ENCODE results near the gene SLC17A2. TPM values are rescaled to one million over a fixed set of nuclear protein-coding genes. Genes with fewer than 3 reads are reported as not detected.

SLC17A2 gene
- total RNA-seq, 1 donor from 2014 or later = not detected

DNA sequence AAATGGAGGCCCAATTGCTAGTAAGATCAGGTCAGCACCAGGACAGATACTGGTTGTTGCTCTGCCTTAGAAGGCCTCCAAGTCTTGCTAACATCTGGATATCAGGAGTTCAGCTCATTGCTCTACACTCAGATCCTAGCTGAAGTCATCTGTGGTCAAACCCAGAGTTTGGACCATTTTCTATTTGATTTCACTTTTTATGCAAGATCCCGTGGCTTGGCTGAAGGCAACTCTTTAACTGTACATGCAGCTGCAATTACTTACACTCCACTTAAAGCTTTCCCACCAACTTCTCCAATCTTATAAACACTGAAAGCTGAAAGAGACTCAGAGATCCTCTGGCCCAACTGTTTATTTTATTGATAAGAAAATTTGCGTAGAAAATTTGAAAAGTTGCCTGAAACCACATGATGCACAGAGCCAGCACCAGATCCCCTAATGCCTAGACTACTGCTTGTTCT is 2.7 kb downstream of the SLC17A2 start:
- DNase-seq = no peak
- intact Hi-C loops (cut with DNase I) = no loop called here
- no peak for ATAC-seq (ENCODE audit: poor library complexity)

- intact Hi-C loops (cut with DNase I) = no loop called here
- ATAC-seq (ENCODE audit: poor library complexity) = no peak
- DNase-seq = no peak
Observed at GRCh38 chr6:25927178-25927577, 3.3 kb downstream of the SLC17A2 start.

DNA sequence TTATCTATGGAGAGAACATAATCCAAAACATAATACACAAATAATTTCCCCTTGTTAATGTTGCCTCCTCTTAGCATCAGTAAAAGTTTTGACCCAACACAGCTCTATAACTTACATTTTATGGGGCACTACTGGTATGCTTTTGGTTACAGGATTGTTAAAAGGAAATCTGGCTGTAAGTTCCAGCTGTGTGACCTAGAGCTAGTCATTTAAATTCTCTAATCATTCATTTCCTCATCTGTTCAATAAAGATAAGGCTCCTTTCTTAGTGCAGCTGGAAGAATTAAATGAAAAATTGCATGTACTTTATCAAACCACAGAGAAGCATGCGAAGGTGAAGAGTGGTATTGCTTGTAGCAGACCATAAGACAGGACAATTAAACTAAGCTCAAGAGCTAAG is 4.6 kb downstream of the SLC17A2 start:
- ATAC-seq (ENCODE audit: poor library complexity) (no peak), DNase-seq (no peak)
- intact Hi-C loops (cut with DNase I) = no loop called here

DNA sequence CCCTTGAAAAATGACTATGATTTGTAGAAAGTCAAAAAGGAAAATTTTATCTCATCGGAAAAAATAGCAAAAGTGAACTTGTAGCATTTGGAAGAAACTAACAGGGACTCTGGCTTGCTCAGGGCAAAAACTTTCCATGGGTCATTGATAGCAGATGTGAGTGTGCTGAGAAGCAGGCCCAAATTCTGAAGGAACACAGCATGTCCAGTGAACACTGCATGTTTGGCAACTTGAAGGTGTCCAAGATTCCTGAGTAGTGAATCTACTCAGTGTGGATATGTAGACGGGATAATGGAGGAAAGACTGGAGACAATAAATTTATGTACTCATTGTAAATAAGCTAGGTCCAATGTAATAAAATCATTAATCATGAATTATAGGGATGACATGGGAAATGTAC is 8.2 kb downstream of the SLC17A2 start:
- ATAC-seq (ENCODE audit: poor library complexity) = no peak

GRCh38 chr6:25921525-25922203 is 8.8 kb downstream of the SLC17A2 start:
- no peak for DNase-seq
- no peak for ATAC-seq (ENCODE audit: poor library complexity)
- intact Hi-C loops (cut with DNase I) = no loop called here

More for the DNA sequence above, 8.2 kb downstream of the SLC17A2 start:
- intact Hi-C loops (cut with DNase I) = no loop called here
- DNase-seq = no peak

DNA sequence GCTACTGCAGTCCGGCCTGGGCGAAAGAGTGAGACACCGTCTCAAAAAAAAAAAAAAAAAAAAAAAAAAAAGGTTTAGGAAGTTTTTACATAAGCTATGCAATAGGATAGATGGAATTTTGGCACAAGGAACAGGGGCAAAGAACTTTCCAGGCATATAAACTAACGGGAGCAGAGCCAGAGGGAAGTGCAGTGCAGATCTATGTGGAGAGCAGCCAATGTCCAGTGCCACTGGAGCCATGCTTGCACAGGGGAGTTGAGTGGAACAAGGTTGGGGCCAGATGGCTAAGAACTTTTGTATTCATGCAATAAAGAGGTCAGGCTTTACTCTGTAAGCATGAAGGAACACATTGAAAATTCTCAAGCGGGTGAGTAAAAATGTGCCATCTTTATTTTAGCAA is 10.8 kb downstream of the SLC17A2 start:
- ATAC-seq (ENCODE audit: poor library complexity) (no peak), DNase-seq (no peak)
- intact Hi-C loops (cut with DNase I) = no loop called here

GRCh38 chr6:25918083-25918683 is 12.3 kb downstream of the SLC17A2 start:
- no peak for ATAC-seq (ENCODE audit: poor library complexity)

GRCh38 chr6:25916789-25917490 is 13.6 kb downstream of the SLC17A2 start:
- intact Hi-C loops (cut with DNase I) = no loop called here
- ATAC-seq (ENCODE audit: poor library complexity) = no peak
- no peak for DNase-seq

More at GRCh38 chr6:25918083-25918683, 12.3 kb downstream of the SLC17A2 start:
- DNase-seq = no peak
- intact Hi-C loops (cut with DNase I) = no loop called here

- ATAC-seq (ENCODE audit: poor library complexity) (no peak), DNase-seq (no peak)
Observed at GRCh38 chr6:25916330-25916729, 14.2 kb downstream of the SLC17A2 start.

DNA sequence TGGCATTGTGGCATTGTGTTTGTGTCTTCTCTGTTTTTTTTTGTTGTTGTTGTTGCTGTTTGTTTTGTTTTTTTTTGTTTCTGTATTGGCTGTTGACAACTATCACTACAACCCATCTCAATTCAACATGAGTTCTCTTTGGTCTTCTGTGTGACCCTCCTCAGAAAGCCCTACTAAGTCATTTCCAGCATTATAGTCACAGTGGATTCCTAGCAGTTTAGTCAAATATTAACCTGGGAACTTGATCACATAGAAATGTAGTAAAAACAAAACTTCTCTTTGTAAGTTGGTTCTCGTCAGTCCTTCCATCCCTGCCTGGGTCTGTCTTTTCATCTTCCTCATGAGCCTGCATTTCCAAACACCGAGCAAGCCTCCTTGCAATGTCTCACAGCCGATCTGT is 16.8 kb downstream of the SLC17A2 start:
- no peak for DNase-seq

More at GRCh38 chr6:25916330-25916729, 14.2 kb downstream of the SLC17A2 start:
- intact Hi-C loops (cut with DNase I) = no loop called here

DNA sequence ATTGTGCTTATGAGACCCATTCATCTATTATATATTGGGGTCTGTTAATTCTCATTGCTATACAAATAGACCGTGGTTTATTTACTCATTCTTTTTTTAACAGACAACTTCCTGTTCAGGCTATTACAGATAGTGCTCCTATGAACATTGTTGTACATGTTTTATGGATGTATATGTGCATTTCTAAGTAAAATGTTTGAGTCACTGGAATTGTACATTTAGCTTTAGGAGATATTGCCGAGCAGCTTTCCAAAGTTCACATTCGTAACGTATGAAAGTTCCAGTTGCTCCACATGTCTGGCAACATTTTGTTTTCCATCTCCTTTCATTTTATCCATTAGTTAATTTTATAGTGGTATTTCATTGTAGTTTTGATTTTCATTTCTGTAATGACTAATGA is 19.1 kb downstream of the SLC17A2 start:
- DNase-seq (no peak), ATAC-seq (ENCODE audit: poor library complexity) (no peak)
- intact Hi-C loops (cut with DNase I) = no loop called here

More for the DNA sequence above, 16.8 kb downstream of the SLC17A2 start:
- intact Hi-C loops (cut with DNase I) = no loop called here
- no peak for ATAC-seq (ENCODE audit: poor library complexity)

GRCh38 chr6:25907475-25908014 is 22.9 kb downstream of the SLC17A2 start:
- DNase-seq = no peak

DNA sequence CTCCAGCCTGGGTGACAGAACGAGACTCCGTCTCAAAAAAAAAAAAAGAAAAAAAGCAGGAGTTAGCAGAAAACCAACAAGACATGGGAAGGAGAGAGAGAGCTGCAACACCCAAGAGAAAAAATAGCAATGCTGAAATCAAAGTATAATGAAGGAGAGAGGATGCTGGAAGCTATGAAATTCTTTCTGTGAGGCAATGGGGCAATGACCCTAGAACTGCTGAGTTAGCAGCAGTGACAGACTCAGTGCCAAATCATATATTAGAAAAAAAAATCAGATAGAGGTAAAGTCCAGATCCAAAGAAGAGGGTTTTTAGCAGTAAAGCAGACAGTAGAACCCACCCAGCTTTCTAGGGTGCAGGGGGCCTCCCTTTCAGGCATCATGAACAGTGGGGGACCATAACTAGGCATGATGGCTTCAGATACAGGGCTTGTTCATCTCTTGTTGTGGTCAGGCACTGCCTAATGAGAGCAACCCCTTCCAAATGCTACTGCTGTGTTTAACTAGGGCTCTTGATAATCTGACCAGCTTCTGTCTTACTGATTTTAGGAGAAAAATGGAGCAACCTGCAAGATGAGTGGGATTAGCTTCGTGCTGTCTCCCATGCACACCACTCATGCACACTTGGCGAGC is 26.9 kb downstream of the SLC17A2 start:
- intact Hi-C loops (cut with DNase I) = no loop called here
- no peak for ATAC-seq (ENCODE audit: poor library complexity)
- DNase-seq = no peak

More at GRCh38 chr6:25907475-25908014, 22.9 kb downstream of the SLC17A2 start:
- intact Hi-C loops (cut with DNase I) = no loop called here
- no peak for ATAC-seq (ENCODE audit: poor library complexity)

GRCh38 chr6:25902071-25902470 is 28.4 kb downstream of the SLC17A2 start:
- ATAC-seq (ENCODE audit: poor library complexity) (no peak), DNase-seq (no peak)
- intact Hi-C loops (cut with DNase I) = no loop called here

DNA sequence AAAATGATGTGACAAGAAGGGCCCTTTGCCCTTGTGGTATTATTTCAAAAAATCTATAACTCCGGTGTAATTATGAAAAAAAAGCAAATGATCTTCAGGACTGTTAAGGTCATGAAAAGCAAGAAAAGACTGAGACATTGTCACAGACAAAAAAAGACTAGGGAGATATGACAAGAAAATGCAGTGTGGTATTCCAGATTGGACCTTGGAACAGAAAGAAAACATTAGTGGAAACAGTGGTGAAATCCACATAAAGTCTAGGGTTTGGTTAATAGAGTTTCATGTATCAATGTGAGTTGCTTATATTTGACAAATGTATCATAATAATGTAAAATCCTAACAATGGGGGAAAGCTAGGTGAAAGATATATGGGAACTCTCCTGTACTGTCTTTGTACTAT is 29.6 kb downstream of the SLC17A2 start:
- DNase-seq (no peak), ATAC-seq (ENCODE audit: poor library complexity) (no peak)
- intact Hi-C loops (cut with DNase I) = no loop called here

DNA sequence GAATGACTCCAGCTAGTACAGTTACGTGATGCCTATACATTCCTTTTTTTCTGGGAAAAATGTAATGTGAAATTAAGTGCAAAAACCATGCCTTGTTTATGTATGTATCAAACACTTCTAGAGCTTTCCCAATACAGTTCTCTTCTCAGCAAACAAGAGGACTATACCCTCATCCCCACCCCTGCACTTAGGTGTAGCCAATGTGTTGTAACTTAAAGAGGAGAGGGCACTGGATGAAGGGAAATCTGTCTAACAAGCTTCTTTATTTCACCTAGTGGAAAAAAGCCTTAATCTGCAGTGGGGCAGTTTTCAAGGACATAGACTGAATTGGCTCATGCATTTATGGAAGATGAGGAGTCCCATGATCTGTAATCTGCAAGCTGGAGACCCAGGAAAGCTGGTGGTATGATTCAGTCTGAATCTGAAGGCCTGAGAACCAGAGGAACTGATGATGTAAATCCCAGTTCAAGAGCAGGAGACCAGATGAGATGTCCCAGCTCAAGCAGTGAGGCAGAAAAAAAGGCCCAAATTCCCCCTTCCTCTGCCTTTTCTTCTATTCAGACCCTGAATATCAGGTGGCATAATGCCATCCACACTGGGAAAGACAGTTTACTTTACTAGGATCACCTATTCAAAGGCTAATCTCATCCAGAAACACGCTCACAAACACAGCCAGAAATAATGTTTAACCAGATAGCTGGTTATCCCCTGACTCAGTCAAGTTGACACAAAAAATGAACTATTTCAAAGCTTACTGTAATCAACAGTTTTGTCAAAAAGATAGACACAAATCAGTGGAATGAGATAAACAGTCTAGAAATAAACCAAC is 30.7 kb downstream of the SLC17A2 start:
- intact Hi-C loops (cut with DNase I) = no loop called here
- no peak for DNase-seq
- ATAC-seq (ENCODE audit: poor library complexity) = no peak

GRCh38 chr6:25899123-25899522 is 31.4 kb downstream of the SLC17A2 start:
- intact Hi-C loops (cut with DNase I) = no loop called here
- no peak for ATAC-seq (ENCODE audit: poor library complexity)
- no peak for DNase-seq

DNA sequence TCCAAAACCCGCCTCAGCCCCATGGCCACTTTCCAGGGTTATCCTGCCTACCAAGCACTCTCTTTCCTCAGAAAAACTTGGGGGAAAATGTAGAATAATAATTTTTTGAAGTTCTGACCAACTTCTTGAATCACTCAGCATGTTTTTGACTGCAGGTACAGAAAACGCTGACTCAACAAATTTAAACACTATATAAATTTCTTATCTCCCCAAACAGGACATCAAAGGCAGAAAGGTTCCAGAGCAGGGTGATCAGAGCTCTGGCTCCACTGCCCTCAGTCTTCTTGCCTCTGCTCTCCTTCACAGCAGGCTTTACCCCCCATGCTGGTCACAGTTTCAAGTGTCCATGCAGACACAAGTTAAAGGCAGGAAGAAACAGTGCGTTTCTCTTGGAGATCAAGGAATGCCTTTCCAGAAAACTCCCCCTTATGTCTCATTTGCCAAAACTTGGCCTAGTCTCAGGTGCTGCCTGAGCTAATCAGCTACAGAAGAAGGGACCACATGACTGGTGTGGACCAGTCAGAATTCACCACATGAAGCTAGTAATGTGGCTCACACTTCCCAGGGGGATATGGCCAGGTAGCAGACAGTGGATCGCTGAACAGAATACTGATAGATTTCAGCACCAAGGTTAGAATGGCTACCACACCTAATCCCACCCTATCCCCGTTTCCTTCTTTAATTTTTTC is 32.1 kb downstream of the SLC17A2 start:
- ATAC-seq (ENCODE audit: poor library complexity) (no peak), DNase-seq (no peak)
- intact Hi-C loops (cut with DNase I) = no loop called here

Measured in Right ventricle myocardium superior (tissue), 1 donor.